Neutrophil (primary cell): ENCODE results near the gene HSF2BP.
"Not testable (repeated sequence)": the region's sequence is repeated elsewhere in the genome, so short reads cannot be mapped to it uniquely, and the experiment has no call there.

Experiments
- H3K27ac ChIP-seq: fragments of 200-600 bp; sonication (generic); 2 replicates; pipeline ENCODE4 v1.5.1; 2016; ENCODE audit warnings: mild to moderate bottlenecking, moderate library complexity
- H3K27me3 ChIP-seq: fragments of 200-600 bp; sonication (generic); 2 replicates; pipeline ENCODE4 v1.6.0; 2016; ENCODE audit warnings: mild to moderate bottlenecking
- H3K36me3 ChIP-seq: fragments of 200-600 bp; sonication (generic); 2 replicates; pipeline ENCODE4 v1.5.1; 2017
- H3K4me1 ChIP-seq, 2 experiments: fragments of 200-600 bp in 1 of 2; sonication (generic) in 1 of 2; 1 replicate in 1 of 2; 2 replicates in 1 of 2; pipeline versions ENCODE4 v1.5.1 to v1.6.1; 2013 to 2016; ENCODE audit warnings: low read depth in 1 of 2, low read length in 1 of 2, mild to moderate bottlenecking in 1 of 2, moderate library complexity in 1 of 2; ENCODE audit not compliant: control insufficient read depth in 1 of 2, insufficient read depth in 1 of 2
- H3K4me3 ChIP-seq, 2 experiments: fragments of 200-600 bp in 1 of 2; sonication (generic) in 1 of 2; 1 replicate in 1 of 2; 2 replicates in 1 of 2; pipeline ENCODE4 v1.5.1; 2013 to 2016; ENCODE audit warnings: low read depth in 1 of 2, low read length in 1 of 2, mild to moderate bottlenecking in 1 of 2, moderate library complexity in 1 of 2
- H3K9me3 ChIP-seq: fragments of 200-600 bp; sonication (generic); 2 replicates; pipeline ENCODE4 v1.5.1; 2016

The HSF2BP gene

GRCh38 chr21:43517701-43518100 lies 141.6 kb downstream of the HSF2BP start:
- H3K4me3 ChIP-seq, H3K4me1 ChIP-seq, H3K27ac ChIP-seq, H3K36me3 ChIP-seq, H3K9me3 ChIP-seq, H3K27me3 ChIP-seq: not testable (repeated sequence)

GRCh38 chr21:43516860-43517627 lies 142.2 kb downstream of the HSF2BP start:
- H3K27me3 ChIP-seq, H3K9me3 ChIP-seq, H3K27ac ChIP-seq, H3K4me1 ChIP-seq, H3K4me3 ChIP-seq, H3K36me3 ChIP-seq: not testable (repeated sequence)

GRCh38 chr21:43516295-43516847 lies 142.9 kb downstream of the HSF2BP start:
- H3K4me1 ChIP-seq, H3K4me3 ChIP-seq, H3K27me3 ChIP-seq, H3K9me3 ChIP-seq, H3K27ac ChIP-seq, H3K36me3 ChIP-seq: not testable (repeated sequence)

GRCh38 chr21:43514834-43515233 lies 144.5 kb downstream of the HSF2BP start:
- not testable (repeated sequence) for H3K9me3 ChIP-seq, H3K4me3 ChIP-seq, H3K4me1 ChIP-seq, H3K36me3 ChIP-seq, H3K27ac ChIP-seq, H3K27me3 ChIP-seq

GRCh38 chr21:43513023-43513422 lies 146.3 kb downstream of the HSF2BP start:
- H3K4me3 ChIP-seq, H3K4me1 ChIP-seq, H3K36me3 ChIP-seq: not testable (repeated sequence)

GRCh38 chr21:43511209-43511608 lies 148.1 kb downstream of the HSF2BP start:
- H3K27me3 ChIP-seq, H3K27ac ChIP-seq, H3K4me1 ChIP-seq, H3K36me3 ChIP-seq, H3K9me3 ChIP-seq, H3K4me3 ChIP-seq: not testable (repeated sequence)

More at GRCh38 chr21:43513023-43513422, 146.3 kb downstream of the HSF2BP start:
- not testable (repeated sequence) for H3K27me3 ChIP-seq, H3K27ac ChIP-seq, H3K9me3 ChIP-seq

GRCh38 chr21:43510669-43511068 lies 148.6 kb downstream of the HSF2BP start:
- not testable (repeated sequence) for H3K4me1 ChIP-seq

GRCh38 chr21:43503892-43504291 lies 155.4 kb downstream of the HSF2BP start:
- H3K4me3 ChIP-seq, H3K36me3 ChIP-seq, H3K27me3 ChIP-seq, H3K4me1 ChIP-seq, H3K9me3 ChIP-seq, H3K27ac ChIP-seq: not testable (repeated sequence)

More at GRCh38 chr21:43510669-43511068, 148.6 kb downstream of the HSF2BP start:
- not testable (repeated sequence) for H3K36me3 ChIP-seq, H3K9me3 ChIP-seq, H3K4me3 ChIP-seq, H3K27me3 ChIP-seq, H3K27ac ChIP-seq

- H3K27me3 ChIP-seq, H3K27ac ChIP-seq, H3K4me1 ChIP-seq, H3K4me3 ChIP-seq, H3K9me3 ChIP-seq, H3K36me3 ChIP-seq: not testable (repeated sequence)
Observed at GRCh38 chr21:43503075-43503750, 156.1 kb downstream of the HSF2BP start.

- not testable (repeated sequence) for H3K27me3 ChIP-seq, H3K27ac ChIP-seq, H3K9me3 ChIP-seq, H3K36me3 ChIP-seq, H3K4me1 ChIP-seq, H3K4me3 ChIP-seq
Observed at GRCh38 chr21:43502407-43503071, 156.7 kb downstream of the HSF2BP start.

GRCh38 chr21:43498924-43499323 lies 160.4 kb downstream of the HSF2BP start:
- H3K27ac ChIP-seq, H3K4me1 ChIP-seq, H3K36me3 ChIP-seq, H3K9me3 ChIP-seq, H3K4me3 ChIP-seq, H3K27me3 ChIP-seq: not testable (repeated sequence)

- H3K27me3 ChIP-seq, H3K27ac ChIP-seq, H3K9me3 ChIP-seq, H3K36me3 ChIP-seq, H3K4me3 ChIP-seq, H3K4me1 ChIP-seq: not testable (repeated sequence)
Observed at GRCh38 chr21:43498065-43498464, 161.2 kb downstream of the HSF2BP start.

- H3K9me3 ChIP-seq, H3K4me1 ChIP-seq, H3K27ac ChIP-seq, H3K36me3 ChIP-seq, H3K27me3 ChIP-seq, H3K4me3 ChIP-seq: not testable (repeated sequence)
Observed at GRCh38 chr21:43494279-43495012, 164.8 kb downstream of the HSF2BP start.
